Neural progenitor cell (in vitro differentiated cells): ENCODE measurements around the gene RIMKLB. TPM values are rescaled to one million over a fixed set of nuclear protein-coding genes. Genes with fewer than 3 reads are reported as not detected.

Experiments
- DNase-seq: peaks from one replicate; pipeline ENCODE4 v3.0.0-alpha.2; 2016; ENCODE audit warnings: low spot score
- H2AFZ ChIP-seq: fragments of 200-600 bp; sonication (generic); replicated peaks from 2 replicates; pipeline ENCODE4 v1.6.1; 2016; ENCODE audit warnings: antibody characterized with exemption
- H3F3A ChIP-seq: fragments of 200-600 bp; sonication (generic); 2 replicates; pipeline ENCODE4 v1.6.1; 2016; ENCODE audit warnings: antibody characterized with exemption, low read depth
- H3K27ac ChIP-seq: fragments of 200-600 bp; sonication (generic); 2 replicates; pipeline ENCODE4 v1.5.1; 2016; ENCODE audit warnings: mild to moderate bottlenecking
- H3K27me3 ChIP-seq: fragments of 200-600 bp; sonication (generic); 2 replicates; pipeline ENCODE4 v1.6.1; 2016; ENCODE audit warnings: mild to moderate bottlenecking, moderate library complexity
- H3K36me3 ChIP-seq: fragments of 200-600 bp; sonication (generic); 2 replicates; pipeline ENCODE4 v1.5.1; 2016
- H3K4me1 ChIP-seq: fragments of 200-600 bp; sonication (generic); 2 replicates; pipeline ENCODE4 v1.6.1; 2016; ENCODE audit warnings: mixed run types
- H3K4me2 ChIP-seq: fragments of 200-600 bp; sonication (generic); 2 replicates; pipeline ENCODE4 v1.6.1; 2016
- H3K4me3 ChIP-seq: fragments of 200-600 bp; sonication (generic); 2 replicates; pipeline ENCODE4 v1.5.1; 2016
- H3K79me2 ChIP-seq: fragments of 200-600 bp; sonication (generic); 2 replicates; pipeline ENCODE4 v1.6.1; 2016; ENCODE audit warnings: low read depth
- H3K9ac ChIP-seq: fragments of 200-600 bp; sonication (generic); 2 replicates; pipeline ENCODE4 v1.6.1; 2016
- H3K9me3 ChIP-seq: fragments of 200-600 bp; sonication (generic); 2 replicates; pipeline ENCODE4 v1.5.1; 2016; ENCODE audit warnings: low read depth
- H4K20me1 ChIP-seq: fragments of 200-600 bp; sonication (generic); 2 replicates; pipeline ENCODE4 v1.6.1; 2016; ENCODE audit warnings: low read depth
- H3K27ac Mint-ChIP-seq: 3 replicates; pipeline ENCODE4 v1.8.0; 2021; ENCODE audit warnings: mixed read lengths
- H3K27me3 Mint-ChIP-seq: 2 replicates; pipeline ENCODE4 v1.8.0; 2022; ENCODE audit warnings: low read depth, mild to moderate bottlenecking, inconsistent platforms, moderate library complexity, mixed read lengths; ENCODE audit not compliant: insufficient read depth
- H3K36me3 Mint-ChIP-seq: 3 replicates; pipeline ENCODE4 v1.8.0; 2021; ENCODE audit warnings: mixed read lengths
- H3K4me1 Mint-ChIP-seq: 3 replicates; pipeline ENCODE4 v1.8.0; 2021; ENCODE audit warnings: mixed read lengths
- H3K4me3 Mint-ChIP-seq: 3 replicates; pipeline ENCODE4 v1.8.0; 2021; ENCODE audit warnings: mild to moderate bottlenecking, moderate library complexity, mixed read lengths
- H3K9me3 Mint-ChIP-seq: 3 replicates; pipeline ENCODE4 v1.8.0; 2020; ENCODE audit warnings: mixed read lengths
- EZH2 ChIP-seq: fragments of 200-600 bp; sonication (generic); IDR thresholded peaks from 2 replicates; pipeline ENCODE4 v1.6.1; 2017; ENCODE audit warnings: antibody characterized with exemption, mild to moderate bottlenecking, moderate library complexity
- EZH2phosphoT487 ChIP-seq: fragments of 200-600 bp; sonication (generic); IDR thresholded peaks from 2 replicates; pipeline ENCODE4 v1.6.1; 2017; ENCODE audit warnings: antibody characterized with exemption
- total RNA-seq: library from RNA; depleted of rRNA; stranded (reverse); fragments of >200 nt; gene quantifications from 2 replicates; pipeline ENCODE4 v1.2.3, GENCODE V29; 2015; ENCODE audit warnings: low replicate concordance
- TF ChIP-seq, protein P1 (sequence below): fragments of 200-600 bp; sonication (generic); IDR thresholded peaks from 2 replicates; pipeline ENCODE4 v1.5.1; 2017; ENCODE audit warnings: antibody characterized with exemption, mild to moderate bottlenecking

RIMKLB gene
- total RNA-seq, 1 donor from 2014 or later = 131 TPM

GRCh38 chr12:8697120-8697475 is 693 bp upstream of the RIMKLB start:
- H3K4me3 ChIP-seq = peak overlapping the region; percentile 99
- Mint-ChIP-seq H3K4me3 (peak overlapping the region; percentile 92), H3K27me3 (peaks cover 3% of the 10 kb centered on the region), H3K27ac (peak overlapping the region; percentile 24), H3K9me3 (no peaks in the 10 kb centered on the region), H3K4me1 (peaks cover 42% of the 10 kb centered on the region), H3K36me3 (peaks cover 9% of the 10 kb centered on the region)
- H4K20me1 ChIP-seq = peaks cover 36% of the 10 kb centered on the region
- peak overlapping the region; percentile 46 for H3K9ac ChIP-seq
- TF ChIP-seq, protein P1, sequence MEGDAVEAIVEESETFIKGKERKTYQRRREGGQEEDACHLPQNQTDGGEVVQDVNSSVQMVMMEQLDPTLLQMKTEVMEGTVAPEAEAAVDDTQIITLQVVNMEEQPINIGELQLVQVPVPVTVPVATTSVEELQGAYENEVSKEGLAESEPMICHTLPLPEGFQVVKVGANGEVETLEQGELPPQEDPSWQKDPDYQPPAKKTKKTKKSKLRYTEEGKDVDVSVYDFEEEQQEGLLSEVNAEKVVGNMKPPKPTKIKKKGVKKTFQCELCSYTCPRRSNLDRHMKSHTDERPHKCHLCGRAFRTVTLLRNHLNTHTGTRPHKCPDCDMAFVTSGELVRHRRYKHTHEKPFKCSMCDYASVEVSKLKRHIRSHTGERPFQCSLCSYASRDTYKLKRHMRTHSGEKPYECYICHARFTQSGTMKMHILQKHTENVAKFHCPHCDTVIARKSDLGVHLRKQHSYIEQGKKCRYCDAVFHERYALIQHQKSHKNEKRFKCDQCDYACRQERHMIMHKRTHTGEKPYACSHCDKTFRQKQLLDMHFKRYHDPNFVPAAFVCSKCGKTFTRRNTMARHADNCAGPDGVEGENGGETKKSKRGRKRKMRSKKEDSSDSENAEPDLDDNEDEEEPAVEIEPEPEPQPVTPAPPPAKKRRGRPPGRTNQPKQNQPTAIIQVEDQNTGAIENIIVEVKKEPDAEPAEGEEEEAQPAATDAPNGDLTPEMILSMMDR = peak; percentile 4
- no peak for TF ChIP-seq EZH2phosphoT487
- TF ChIP-seq EZH2 = no peak
- H3K4me2 ChIP-seq = peak overlapping the region; percentile 80
- DNase-seq = peak; percentile 70
- H3K27ac ChIP-seq = peak overlapping the region; percentile 78
- H3K4me1 ChIP-seq = peaks cover 23% of the 10 kb centered on the region
- H2AFZ ChIP-seq = peak overlapping the region; percentile 38
- H3K79me2 ChIP-seq = peaks cover 41% of the 10 kb centered on the region
- no peaks in the 10 kb centered on the region for H3K9me3 ChIP-seq
- no peaks in the 10 kb centered on the region for H3K27me3 ChIP-seq
- peaks cover 50% of the 10 kb centered on the region for H3F3A ChIP-seq
- H3K36me3 ChIP-seq = no peaks in the 10 kb centered on the region

DNA sequence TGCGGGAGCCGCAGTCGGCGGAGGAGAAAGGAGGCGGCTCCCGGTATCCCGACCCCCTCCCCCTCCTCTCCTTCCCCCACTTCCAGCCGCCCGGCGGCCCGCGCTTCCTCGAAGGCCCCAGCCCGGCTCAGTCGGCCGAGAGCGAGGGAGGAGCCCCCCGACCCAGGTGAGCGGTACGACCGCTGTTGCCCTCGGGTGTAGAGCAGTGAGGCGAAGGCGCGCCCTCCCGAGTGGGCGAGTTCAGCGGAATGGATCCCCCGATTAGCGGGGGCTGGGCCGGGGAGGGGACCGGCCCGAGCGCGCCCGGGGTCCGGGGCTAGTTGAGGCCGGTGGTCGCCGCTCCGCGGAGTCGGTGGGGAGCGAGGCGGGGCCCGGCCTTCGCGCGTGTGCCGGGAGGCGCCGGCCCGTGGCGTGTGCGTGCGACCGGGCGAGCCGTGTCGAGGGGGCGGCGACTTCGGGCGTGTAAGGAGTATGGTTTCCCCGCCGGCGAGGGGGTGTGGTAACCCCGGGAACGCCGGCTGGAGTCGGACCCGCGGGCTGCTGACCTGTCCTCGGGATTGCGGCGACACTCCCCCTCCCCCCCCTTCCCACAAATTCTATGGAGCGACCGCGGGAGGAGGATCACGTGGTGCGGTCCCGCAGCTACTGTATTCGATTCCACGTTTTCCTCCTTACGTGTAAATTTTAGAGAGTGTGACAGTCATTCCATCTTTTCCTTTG is 501 bp downstream of the RIMKLB start:
- Mint-ChIP-seq H3K4me1 (peaks cover 36% of the 10 kb centered on the region), H3K27me3 (peaks cover 3% of the 10 kb centered on the region), H3K9me3 (no peaks in the 10 kb centered on the region), H3K36me3 (peaks cover 9% of the 10 kb centered on the region), H3K4me3 (peak overlapping the region; percentile 85), H3K27ac (no peak overlapping the region)
- Histone ChIP-seq H3K9ac (peak overlapping the region; percentile 87), H3F3A (peaks cover 39% of the 10 kb centered on the region), H2AFZ (peak overlapping the region; percentile 82), H3K79me2 (peaks cover 53% of the 10 kb centered on the region), H3K4me1 (peaks cover 13% of the 10 kb centered on the region), H3K9me3 (no peaks in the 10 kb centered on the region), H4K20me1 (peaks cover 48% of the 10 kb centered on the region), H3K27me3 (no peaks in the 10 kb centered on the region), H3K4me3 (peak overlapping the region; percentile 99), H3K27ac (peak overlapping the region; percentile 96), H3K36me3 (no peaks in the 10 kb centered on the region), H3K4me2 (peak overlapping the region; percentile 88)
- DNase-seq = peak; percentile 91
- TF ChIP-seq, protein P1 = no peak
- no peak for TF ChIP-seq EZH2phosphoT487
- TF ChIP-seq EZH2 = no peak

DNA sequence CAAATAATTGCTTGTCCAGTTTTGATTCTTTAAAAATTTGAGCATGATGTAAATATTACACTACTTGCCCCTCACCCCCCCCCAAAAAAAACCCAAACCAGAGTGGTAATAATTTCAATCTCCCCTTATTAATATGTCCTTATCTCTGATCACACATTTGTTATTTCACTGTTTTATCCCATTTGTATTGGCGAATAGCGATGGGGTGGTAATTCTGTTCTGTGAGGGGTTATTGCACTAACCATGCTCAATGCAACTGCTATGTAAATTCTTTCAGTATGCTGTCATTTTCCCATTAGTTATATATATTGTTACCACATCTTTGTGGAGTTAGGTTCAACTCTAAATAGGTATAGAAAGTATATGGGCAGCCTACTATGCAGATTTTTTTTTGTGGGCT is 1.1 kb downstream of the RIMKLB start:
- Histone ChIP-seq H3K79me2 (peaks cover 59% of the 10 kb centered on the region), H3K9me3 (no peaks in the 10 kb centered on the region), H3K36me3 (no peaks in the 10 kb centered on the region), H2AFZ (no peak overlapping the region), H3K4me3 (peak overlapping the region; percentile 99), H3F3A (peaks cover 38% of the 10 kb centered on the region), H3K27me3 (no peaks in the 10 kb centered on the region), H3K4me1 (peaks cover 13% of the 10 kb centered on the region), H4K20me1 (peaks cover 54% of the 10 kb centered on the region), H3K27ac (no peak overlapping the region), H3K9ac (no peak overlapping the region), H3K4me2 (peak overlapping the region; percentile 88)
- H3K9me3 Mint-ChIP-seq = no peaks in the 10 kb centered on the region
- peaks cover 35% of the 10 kb centered on the region for H3K4me1 Mint-ChIP-seq
- H3K27me3 Mint-ChIP-seq = peaks cover 3% of the 10 kb centered on the region
- H3K4me3 Mint-ChIP-seq = peak overlapping the region; percentile 85
- H3K36me3 Mint-ChIP-seq = peaks cover 9% of the 10 kb centered on the region
- TF ChIP-seq EZH2 (no peak), EZH2phosphoT487 (no peak)
- TF ChIP-seq, protein P1 = no peak
- no peak overlapping the region for H3K27ac Mint-ChIP-seq
- DNase-seq = no peak
